Smooth muscle cell (in vitro differentiated cells): ENCODE results near the gene LRRC9. TPM values are rescaled to one million over a fixed set of nuclear protein-coding genes. Genes with fewer than 3 reads are reported as not detected.
A peak's percentile ranks its signal among the peaks of the same experiment; 100 is the strongest.

Source experiments
- DNase-seq: peaks from one replicate; lab custom pipeline; 2025; ENCODE audit not compliant: unreplicated experiment; lab: John Stamatoyannopoulos, UW
- H2AFZ ChIP-seq: fragments of 200-600 bp; sonication (generic); 2 replicates; pipeline ENCODE4 v1.6.0; 2016; ENCODE audit warnings: antibody characterized with exemption, low read depth, mild to moderate bottlenecking
- H3F3A ChIP-seq: fragments of 200-600 bp; sonication (generic); 2 replicates; pipeline ENCODE4 v1.6.0; 2017; ENCODE audit warnings: antibody characterized with exemption, low read depth
- H3K27ac ChIP-seq: fragments of 200-600 bp; sonication (generic); 2 replicates; pipeline ENCODE4 v1.5.1; 2016; ENCODE audit warnings: low read depth, mild to moderate bottlenecking
- H3K27me3 ChIP-seq: fragments of 200-600 bp; sonication (generic); 2 replicates; pipeline ENCODE4 v1.6.1; 2016; ENCODE audit warnings: low read depth, mild to moderate bottlenecking
- H3K36me3 ChIP-seq: fragments of 200-600 bp; sonication (generic); 2 replicates; pipeline ENCODE4 v1.5.1; 2016; ENCODE audit warnings: low read depth
- H3K4me1 ChIP-seq: fragments of 200-600 bp; sonication (generic); 2 replicates; pipeline ENCODE4 v1.5.1; 2016; ENCODE audit warnings: low read depth
- H3K4me2 ChIP-seq: fragments of 200-600 bp; sonication (generic); 2 replicates; pipeline ENCODE4 v1.6.0; 2016; ENCODE audit warnings: mild to moderate bottlenecking
- H3K4me3 ChIP-seq: fragments of 200-600 bp; sonication (generic); 2 replicates; pipeline ENCODE4 v1.5.1; 2016; ENCODE audit warnings: mild to moderate bottlenecking
- H3K79me2 ChIP-seq: fragments of 200-600 bp; sonication (generic); 2 replicates; pipeline ENCODE4 v1.6.0; 2016; ENCODE audit warnings: low read depth, mild to moderate bottlenecking
- H3K9ac ChIP-seq: fragments of 200-600 bp; sonication (generic); 2 replicates; pipeline ENCODE4 v1.6.0; 2016; ENCODE audit warnings: low read depth
- H3K9me3 ChIP-seq: fragments of 200-600 bp; sonication (generic); replicated peaks from 2 replicates; pipeline ENCODE4 v1.5.1; 2016; ENCODE audit warnings: low read depth
- H4K20me1 ChIP-seq: fragments of 200-600 bp; sonication (generic); 2 replicates; pipeline ENCODE4 v1.6.0; 2016; ENCODE audit warnings: low read depth
- WGBS: methylation state at CpG from one replicate; pipeline ENCODE4 v1.1.7; 2016; ENCODE audit warnings: low lambda C conversion rate; 5-methylcytosine and 5-hydroxymethylcytosine counted together
- polyA plus RNA-seq: library from polyadenylated mRNA; unstranded; fragments of >200 nt; fragmentation: Nextera tagmentation; extraction: Ambion mirVana; gene quantifications from 2 replicates; pipeline ENCODE4 v1.2.1, GENCODE V29; 2016
- total RNA-seq: library from RNA; depleted of rRNA; stranded (reverse); fragments of >200 nt; gene quantifications from 2 replicates; pipeline ENCODE4 v1.2.3, GENCODE V29; 2014
- TF ChIP-seq, protein P1 (sequence below): fragments of 200-600 bp; sonication (generic); IDR thresholded peaks from 2 replicates; pipeline ENCODE4 v1.5.1; 2017; ENCODE audit warnings: borderline replicate concordance, mild to moderate bottlenecking, antibody characterized with exemption; ENCODE audit not compliant: insufficient read depth, poor library complexity, severe bottlenecking

Gene LRRC9
- total and polyA plus RNA-seq, 2 experiments from 2014 or later, result not detected

DNA sequence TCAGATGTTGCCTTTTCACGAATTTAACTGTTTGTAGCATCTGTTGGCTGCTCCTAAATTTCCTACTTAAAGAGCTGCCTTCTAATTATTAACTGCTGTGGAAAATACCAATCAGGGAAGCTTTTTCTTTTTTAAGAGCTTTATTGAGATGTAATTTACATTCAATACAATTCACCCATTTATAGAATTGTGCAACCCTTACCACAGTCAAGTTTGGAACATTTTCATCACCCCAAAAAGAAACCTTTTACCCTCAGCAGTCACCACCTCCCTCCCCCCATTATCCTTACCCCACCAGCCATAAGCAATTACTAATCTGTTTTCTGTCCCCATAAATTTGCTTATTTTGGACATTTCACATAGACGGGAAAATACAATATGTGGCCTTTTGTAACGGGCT, 173.1 kb downstream of the LRRC9 start:
- H3K4me1 ChIP-seq, result peaks cover 22% of the 10 kb centered on the region
- H3K27me3 ChIP-seq, result no peaks in the 10 kb centered on the region
- H3F3A ChIP-seq, result peaks cover 10% of the 10 kb centered on the region
- peak overlapping the region; percentile 99 for H3K27ac ChIP-seq
- H3K36me3 ChIP-seq, result no peaks in the 10 kb centered on the region
- TF ChIP-seq, protein P1, sequence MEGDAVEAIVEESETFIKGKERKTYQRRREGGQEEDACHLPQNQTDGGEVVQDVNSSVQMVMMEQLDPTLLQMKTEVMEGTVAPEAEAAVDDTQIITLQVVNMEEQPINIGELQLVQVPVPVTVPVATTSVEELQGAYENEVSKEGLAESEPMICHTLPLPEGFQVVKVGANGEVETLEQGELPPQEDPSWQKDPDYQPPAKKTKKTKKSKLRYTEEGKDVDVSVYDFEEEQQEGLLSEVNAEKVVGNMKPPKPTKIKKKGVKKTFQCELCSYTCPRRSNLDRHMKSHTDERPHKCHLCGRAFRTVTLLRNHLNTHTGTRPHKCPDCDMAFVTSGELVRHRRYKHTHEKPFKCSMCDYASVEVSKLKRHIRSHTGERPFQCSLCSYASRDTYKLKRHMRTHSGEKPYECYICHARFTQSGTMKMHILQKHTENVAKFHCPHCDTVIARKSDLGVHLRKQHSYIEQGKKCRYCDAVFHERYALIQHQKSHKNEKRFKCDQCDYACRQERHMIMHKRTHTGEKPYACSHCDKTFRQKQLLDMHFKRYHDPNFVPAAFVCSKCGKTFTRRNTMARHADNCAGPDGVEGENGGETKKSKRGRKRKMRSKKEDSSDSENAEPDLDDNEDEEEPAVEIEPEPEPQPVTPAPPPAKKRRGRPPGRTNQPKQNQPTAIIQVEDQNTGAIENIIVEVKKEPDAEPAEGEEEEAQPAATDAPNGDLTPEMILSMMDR, result no peak
- H3K79me2 ChIP-seq, result peaks cover 59% of the 10 kb centered on the region
- H3K9me3 ChIP-seq, result no peaks in the 10 kb centered on the region
- WGBS, result 24% methylated on average over 3 of the region's 3 CpGs
- H3K9ac ChIP-seq, result peak overlapping the region; percentile 98
- no peak for DNase-seq
- peak overlapping the region; percentile 92 for H3K4me2 ChIP-seq
- peak overlapping the region; percentile 73 for H3K4me3 ChIP-seq
- peaks cover 39% of the 10 kb centered on the region for H4K20me1 ChIP-seq
- H2AFZ ChIP-seq, result no peak overlapping the region

- Histone ChIP-seq H3K79me2 (peaks cover 64% of the 10 kb centered on the region), H2AFZ (no peak overlapping the region), H3K27me3 (no peaks in the 10 kb centered on the region), H3K4me1 (peaks cover 22% of the 10 kb centered on the region), H3K27ac (peak overlapping the region; percentile 99), H3K36me3 (no peaks in the 10 kb centered on the region), H3K9me3 (no peaks in the 10 kb centered on the region), H3K4me3 (peak overlapping the region; percentile 73), H3F3A (peaks cover 10% of the 10 kb centered on the region), H3K9ac (peak overlapping the region; percentile 98), H4K20me1 (peaks cover 44% of the 10 kb centered on the region), H3K4me2 (peak overlapping the region; percentile 92)
- TF ChIP-seq, protein P1, result no peak
- DNase-seq, result no peak
These were observed 173.7 kb downstream of the LRRC9 start for GRCh38 chr14:60093606-60094005.

GRCh38 chr14:60094306-60094897, 174.5 kb downstream of the LRRC9 start:
- Histone ChIP-seq H3K36me3 (no peaks in the 10 kb centered on the region), H3K9ac (no peak overlapping the region), H3K79me2 (peaks cover 71% of the 10 kb centered on the region), H3K27me3 (no peaks in the 10 kb centered on the region), H3F3A (peaks cover 10% of the 10 kb centered on the region), H3K9me3 (no peaks in the 10 kb centered on the region), H3K4me3 (peak overlapping the region; percentile 73), H2AFZ (no peak overlapping the region), H3K27ac (peak overlapping the region; percentile 99), H4K20me1 (peaks cover 51% of the 10 kb centered on the region), H3K4me2 (peak overlapping the region; percentile 92), H3K4me1 (peaks cover 22% of the 10 kb centered on the region)
- no peak for DNase-seq
- 24% methylated on average over 5 of the region's 5 CpGs for whole genome bisulfite sequencing
- TF ChIP-seq, protein P1, result no peak

- Histone ChIP-seq H3K9ac (no peak overlapping the region), H3K79me2 (peaks cover 79% of the 10 kb centered on the region), H2AFZ (no peak overlapping the region), H3K27me3 (no peaks in the 10 kb centered on the region), H3K9me3 (no peaks in the 10 kb centered on the region), H3K27ac (peak overlapping the region; percentile 99), H3F3A (peaks cover 8% of the 10 kb centered on the region), H4K20me1 (peaks cover 59% of the 10 kb centered on the region), H3K4me2 (peak overlapping the region; percentile 92), H3K4me1 (peaks cover 22% of the 10 kb centered on the region), H3K36me3 (no peaks in the 10 kb centered on the region), H3K4me3 (no peak overlapping the region)
- TF ChIP-seq, protein P1, result no peak
- DNase-seq, result no peak
These were observed 175.3 kb downstream of the LRRC9 start for GRCh38 chr14:60095231-60095630.
